Endothelial cell of umbilical vein (primary cell): Measurements from ENCODE around the gene PANK2. TPM values are rescaled to one million over a fixed set of nuclear protein-coding genes. Genes with fewer than 3 reads are reported as not detected.

Experiments used
- BruUV-seq: library from RNA; stranded (reverse); fragments of 400-500 nt; replicated peaks from 2 replicates; lab custom pipeline; 2021; lab: Mats Ljungman, UMichigan
- CTCF ChIA-PET: fragments of 300-600, 350-600 bp; sonication (Branson Sonifier 250); formaldehyde crosslinking; loops from one replicate; lab custom pipeline; 2021; ENCODE audit warnings: antibody characterized with exemption, inconsistent platforms; lab: Charles Lee
- POLR2A ChIA-PET: fragments of 300-600, 350-600 bp; sonication (Branson Sonifier 250); formaldehyde crosslinking; loops from one replicate; lab custom pipeline; 2021; ENCODE audit warnings: antibody characterized with exemption, inconsistent platforms; lab: Charles Lee
- DNase-seq: peaks from one replicate; pipeline ENCODE4 v3.0.0-alpha.2; 2011; ENCODE audit warnings: low read depth, low spot score
- FAIRE-seq: peaks from 2 replicates; lab custom pipeline; 2011; peaks lifted over from hg19 to GRCh38; lab: Jason Lieb, UNC
- H2AFZ ChIP-seq: 2 replicates; pipeline ENCODE4 v1.6.0; 2012; ENCODE audit warnings: low read depth, low read length, control low read depth, inconsistent platforms
- H3K27ac ChIP-seq: 2 replicates; pipeline ENCODE4 v1.5.1; 2011; ENCODE audit warnings: low read depth, mild to moderate bottlenecking, control low read depth, low read length, moderate library complexity; ENCODE audit not compliant: insufficient read depth
- H3K27me3 ChIP-seq, 2 experiments: 2 replicates each; pipeline versions ENCODE4 v1.6.0 to v1.6.1; 2011; ENCODE audit warnings: low read length in 2 of 2, mixed read lengths in 1 of 2; ENCODE audit not compliant: control insufficient read depth in 2 of 2, insufficient read depth in 2 of 2
- H3K36me3 ChIP-seq, 2 experiments: 2 replicates in 1 of 2; 3 replicates in 1 of 2; pipeline ENCODE4 v1.5.1; 2011; ENCODE audit warnings: low read length in 2 of 2, mild to moderate bottlenecking in 1 of 2, moderate library complexity in 1 of 2; ENCODE audit not compliant: control insufficient read depth in 2 of 2, insufficient read depth in 2 of 2; ENCODE audit errors: extremely low read depth in 1 of 2
- H3K4me1 ChIP-seq: 3 replicates; pipeline ENCODE4 v1.5.1; 2011; ENCODE audit warnings: mild to moderate bottlenecking, low read length; ENCODE audit not compliant: control insufficient read depth, insufficient read depth; ENCODE audit errors: extremely low read depth
- H3K4me2 ChIP-seq: 2 replicates; pipeline ENCODE4 v1.6.1; 2011; ENCODE audit warnings: low read length, control low read depth, mixed read lengths; ENCODE audit not compliant: insufficient read depth
- H3K4me3 ChIP-seq, 3 experiments: fragments of 200-600 bp in 1 of 3; sonication (generic), shearing (Covaris generic) in 1 of 3; replicated peaks in 1 of 3; 2 replicates each; pipeline ENCODE4 v1.5.1; 2011 to 2016; ENCODE audit warnings: control low read depth in 3 of 3, low read length in 3 of 3, mild to moderate bottlenecking in 2 of 3, inconsistent platforms in 1 of 3, low read depth in 1 of 3, moderate library complexity in 1 of 3; ENCODE audit not compliant: insufficient read depth in 1 of 3
- H3K79me2 ChIP-seq: 2 replicates; pipeline ENCODE4 v1.6.0; 2012; ENCODE audit warnings: low read length, inconsistent platforms; ENCODE audit not compliant: control insufficient read depth, insufficient read depth
- H3K9ac ChIP-seq: replicated peaks from 2 replicates; pipeline ENCODE3; 2011; ENCODE audit warnings: low read length, control low read depth; ENCODE audit not compliant: insufficient read depth; ENCODE audit errors: extremely low read depth
- H3K9me1 ChIP-seq: replicated peaks from 3 replicates; pipeline ENCODE4 v1.6.0; 2011; ENCODE audit warnings: mild to moderate bottlenecking, low read length; ENCODE audit not compliant: control insufficient read depth, insufficient read depth; ENCODE audit errors: extremely low read depth
- H3K9me3 ChIP-seq: replicated peaks from 2 replicates; pipeline ENCODE4 v1.5.1; 2012; ENCODE audit warnings: low read length, inconsistent platforms; ENCODE audit not compliant: control insufficient read depth, insufficient read depth
- H4K20me1 ChIP-seq: replicated peaks from 2 replicates; pipeline ENCODE3; 2011; ENCODE audit warnings: mild to moderate bottlenecking, low read length; ENCODE audit not compliant: control insufficient read depth, insufficient read depth; ENCODE audit errors: extremely low read depth
- EZH2 ChIP-seq: IDR thresholded peaks from 2 replicates; pipeline ENCODE4 v1.6.1; 2012; ENCODE audit warnings: borderline replicate concordance, low read depth, mild to moderate bottlenecking, moderate library complexity, low read length, inconsistent platforms; ENCODE audit not compliant: severe bottlenecking
- FOS ChIP-seq: IDR thresholded peaks from 2 replicates; pipeline ENCODE4 v1.6.1; 2011; ENCODE audit warnings: mild to moderate bottlenecking, low read length, moderate library complexity, borderline replicate concordance; ENCODE audit not compliant: insufficient read depth
- GATA2 ChIP-seq: IDR thresholded peaks from 2 replicates; pipeline ENCODE4 v1.7.0; 2011; ENCODE audit warnings: low read depth, mild to moderate bottlenecking, moderate library complexity, mixed read lengths, low read length; ENCODE audit not compliant: insufficient read length, insufficient read depth
- JUN ChIP-seq: IDR thresholded peaks from 2 replicates; pipeline ENCODE4 v1.6.1; 2011; ENCODE audit warnings: borderline replicate concordance, low read depth; ENCODE audit not compliant: insufficient read length, insufficient read depth
- MYC ChIP-seq: IDR thresholded peaks from one replicate; pipeline ENCODE4 v1.6.1; 2011; ENCODE audit warnings: mild to moderate bottlenecking, low read depth, low read length
- POLR2A ChIP-seq: IDR thresholded peaks from 2 replicates; pipeline ENCODE4 v1.6.1; 2012; ENCODE audit warnings: low read depth, mild to moderate bottlenecking, control low read depth, low read length
- POLR2AphosphoS5 ChIP-seq: IDR thresholded peaks from 2 replicates; pipeline ENCODE4 v1.6.1; 2012; ENCODE audit warnings: low read depth, mild to moderate bottlenecking, control low read depth, low read length, moderate library complexity; ENCODE audit not compliant: insufficient read depth
- dilution Hi-C: fragments of 300-500 bp; cut with MboI; formaldehyde crosslinking; loops from one replicate; pipeline ENCODE4 v1.15.0; 2019; ENCODE audit warnings: low sequenced_read_pairs; ENCODE audit not compliant: extremely low pct_ligation_motif_present
- intact Hi-C: fragments of 100-400 bp; cut with micrococcal nuclease; formaldehyde crosslinking; loops from one replicate; pipeline ENCODE4 v1.10.0; 2022
- polyA plus RNA-seq, 4 experiments: library from polyadenylated mRNA; depleted of rRNA in 3 of 4; stranded (reverse) in 3 of 4; unstranded in 1 of 4; fragments of >200 nt; gene quantifications; 2 replicates each; pipeline versions ENCODE4 v1.2.1 to v1.2.3, GENCODE V29; 2011 to 2012; ENCODE audit warnings: missing spikeins in 1 of 4
- total RNA-seq: library from RNA; stranded (reverse); gene quantifications from 2 replicates; pipeline ENCODE4 v1.2.3, GENCODE V29; 2021
- TF ChIP-seq, protein P1 (sequence below): IDR thresholded peaks from 2 replicates; pipeline ENCODE4 v1.6.1; 2011; ENCODE audit not compliant: insufficient read depth, insufficient read length
- TF ChIP-seq, protein P2 (sequence below), 2 donors: IDR thresholded peaks; 1 replicate in 1 of 2; 2 replicates in 1 of 2; pipeline ENCODE4 v1.5.1; 2011; ENCODE audit warnings: low read length in 2 of 2, mild to moderate bottlenecking in 2 of 2, moderate library complexity in 2 of 2, control low read depth in 1 of 2, inconsistent platforms in 1 of 2, low read depth in 1 of 2; ENCODE audit not compliant: insufficient read depth in 1 of 2; ENCODE audit errors: extremely low read depth in 1 of 2

The PANK2 gene
- total and polyA plus RNA-seq, 2 donors (not counting 3 experiments of a cell fraction or from before 2014, with no cell fraction given) = 18.9 to 54.3 TPM

DNA sequence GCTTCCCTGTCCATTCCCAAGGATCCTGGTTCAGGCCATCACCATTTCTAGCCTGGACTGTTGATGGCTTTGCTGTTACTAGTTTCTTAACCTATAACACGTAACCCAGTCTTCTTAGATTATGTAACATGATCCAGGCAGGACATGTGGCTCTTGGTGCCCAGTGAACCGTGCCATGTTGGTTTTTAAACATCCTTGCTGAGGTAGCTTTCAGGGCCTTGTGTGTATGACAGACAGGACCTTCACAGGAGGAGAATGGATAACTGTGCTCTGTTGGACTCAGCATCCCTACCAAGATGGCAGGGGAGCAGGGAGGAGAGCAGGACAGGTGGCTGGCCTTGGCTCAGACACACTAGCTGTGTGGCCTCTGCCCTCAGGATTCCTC lies 46.8 kb downstream of the PANK2 start:
- peaks cover 0 to 4% of the 10 kb centered on the region in 2 experiments for H3K36me3 ChIP-seq
- CTCF ChIA-PET = interaction anchor here (0.9 to 1.2 kb wide), 2 partner anchors 33 to 136 kb away, joined by 3 to 4 read pairs; no protein-coding TSS in a partner anchor

More for the DNA sequence above, 46.8 kb downstream of the PANK2 start:
- dilution Hi-C loops (no loop called here), intact Hi-C loops (no loop called here)
- TF ChIP-seq GATA2 = no peak
- TF ChIP-seq, protein P1, sequence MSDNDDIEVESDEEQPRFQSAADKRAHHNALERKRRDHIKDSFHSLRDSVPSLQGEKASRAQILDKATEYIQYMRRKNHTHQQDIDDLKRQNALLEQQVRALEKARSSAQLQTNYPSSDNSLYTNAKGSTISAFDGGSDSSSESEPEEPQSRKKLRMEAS = no peak
- TF ChIP-seq MYC = no peak
- TF ChIP-seq, protein P2, sequence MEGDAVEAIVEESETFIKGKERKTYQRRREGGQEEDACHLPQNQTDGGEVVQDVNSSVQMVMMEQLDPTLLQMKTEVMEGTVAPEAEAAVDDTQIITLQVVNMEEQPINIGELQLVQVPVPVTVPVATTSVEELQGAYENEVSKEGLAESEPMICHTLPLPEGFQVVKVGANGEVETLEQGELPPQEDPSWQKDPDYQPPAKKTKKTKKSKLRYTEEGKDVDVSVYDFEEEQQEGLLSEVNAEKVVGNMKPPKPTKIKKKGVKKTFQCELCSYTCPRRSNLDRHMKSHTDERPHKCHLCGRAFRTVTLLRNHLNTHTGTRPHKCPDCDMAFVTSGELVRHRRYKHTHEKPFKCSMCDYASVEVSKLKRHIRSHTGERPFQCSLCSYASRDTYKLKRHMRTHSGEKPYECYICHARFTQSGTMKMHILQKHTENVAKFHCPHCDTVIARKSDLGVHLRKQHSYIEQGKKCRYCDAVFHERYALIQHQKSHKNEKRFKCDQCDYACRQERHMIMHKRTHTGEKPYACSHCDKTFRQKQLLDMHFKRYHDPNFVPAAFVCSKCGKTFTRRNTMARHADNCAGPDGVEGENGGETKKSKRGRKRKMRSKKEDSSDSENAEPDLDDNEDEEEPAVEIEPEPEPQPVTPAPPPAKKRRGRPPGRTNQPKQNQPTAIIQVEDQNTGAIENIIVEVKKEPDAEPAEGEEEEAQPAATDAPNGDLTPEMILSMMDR (IDR thresholded peaks at IDR 0.05; ENCODE audit: extremely low read depth in 1 of 2, insufficient read depth in 1 of 2, low read depth in 1 of 2, low read length in 2 of 2) = no peak
- TF ChIP-seq JUN = no peak
- TF ChIP-seq FOS = no peak
- no peak for TF ChIP-seq POLR2A
- no peak for TF ChIP-seq EZH2
- TF ChIP-seq POLR2AphosphoS5 = no peak
- no peak overlapping the region for H3K9ac ChIP-seq
- H3K79me2 ChIP-seq = no peaks in the 10 kb centered on the region
- no peaks in the 10 kb centered on the region for H3K9me3 ChIP-seq
- H3K4me3 ChIP-seq = no peak overlapping the region
- FAIRE-seq (no peak), DNase-seq (no peak)
- no TSS peak for BruUV-seq
- no peaks in the 10 kb centered on the region for H4K20me1 ChIP-seq
- H3K9me1 ChIP-seq = no peaks in the 10 kb centered on the region
- no peaks in the 10 kb centered on the region for H3K27me3 ChIP-seq
- peaks cover 12% of the 10 kb centered on the region for H3K4me1 ChIP-seq
- H3K4me2 ChIP-seq = no peak overlapping the region
- H3K27ac ChIP-seq = no peak overlapping the region
- POLR2A ChIA-PET = no interaction called here
- no peak overlapping the region for H2AFZ ChIP-seq
